ENCODE results near the gene OPA1.

OPA1 gene

DNA sequence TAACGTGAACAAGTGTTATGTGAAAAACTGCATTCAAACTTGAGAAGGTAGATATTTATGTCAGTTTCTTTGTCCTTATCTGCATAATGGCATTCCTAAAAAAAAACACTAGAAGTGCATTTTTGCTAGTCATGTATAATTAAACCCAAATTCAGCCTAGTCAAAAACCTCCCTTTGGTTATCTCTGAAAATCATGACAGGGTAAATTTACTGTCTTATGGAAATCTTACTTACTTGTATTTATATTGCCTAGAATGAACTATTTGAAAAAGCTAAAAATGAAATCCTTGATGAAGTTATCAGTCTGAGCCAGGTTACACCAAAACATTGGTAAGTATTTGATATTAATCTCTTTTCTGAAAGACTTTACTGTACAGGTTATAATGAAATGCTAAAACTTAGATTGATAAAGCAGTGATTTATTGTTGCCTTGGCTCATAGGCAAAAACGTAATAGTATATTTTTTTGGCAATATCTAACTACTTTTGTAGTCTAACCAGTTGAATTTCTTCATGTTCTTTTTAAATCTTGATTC, 55.6 kb downstream of the OPA1 start:
- Mint-ChIP-seq H3K27ac (no peak overlapping the region), H3K36me3 (peaks cover 23% of the 10 kb centered on the region), H3K9me3 (no peaks in the 10 kb centered on the region), H3K4me3 (no peak overlapping the region), H3K4me1 (no peaks in the 10 kb centered on the region), H3K27me3 (no peaks in the 10 kb centered on the region)
- ATAC-seq (ENCODE audit: low read depth) = no peak
- no peak for DNase-seq (ENCODE audit: low spot score in 2 of 2)

GRCh38 chr3:193650585-193650984, 57.6 kb downstream of the OPA1 start:
- Mint-ChIP-seq H3K36me3 (peaks cover 24% of the 10 kb centered on the region), H3K4me3 (no peak overlapping the region), H3K9me3 (no peaks in the 10 kb centered on the region), H3K27me3 (no peaks in the 10 kb centered on the region), H3K27ac (no peak overlapping the region), H3K4me1 (no peaks in the 10 kb centered on the region)
- no peak for ATAC-seq (ENCODE audit: low read depth)
- no peak for DNase-seq (ENCODE audit: low spot score in 2 of 2)

DNA sequence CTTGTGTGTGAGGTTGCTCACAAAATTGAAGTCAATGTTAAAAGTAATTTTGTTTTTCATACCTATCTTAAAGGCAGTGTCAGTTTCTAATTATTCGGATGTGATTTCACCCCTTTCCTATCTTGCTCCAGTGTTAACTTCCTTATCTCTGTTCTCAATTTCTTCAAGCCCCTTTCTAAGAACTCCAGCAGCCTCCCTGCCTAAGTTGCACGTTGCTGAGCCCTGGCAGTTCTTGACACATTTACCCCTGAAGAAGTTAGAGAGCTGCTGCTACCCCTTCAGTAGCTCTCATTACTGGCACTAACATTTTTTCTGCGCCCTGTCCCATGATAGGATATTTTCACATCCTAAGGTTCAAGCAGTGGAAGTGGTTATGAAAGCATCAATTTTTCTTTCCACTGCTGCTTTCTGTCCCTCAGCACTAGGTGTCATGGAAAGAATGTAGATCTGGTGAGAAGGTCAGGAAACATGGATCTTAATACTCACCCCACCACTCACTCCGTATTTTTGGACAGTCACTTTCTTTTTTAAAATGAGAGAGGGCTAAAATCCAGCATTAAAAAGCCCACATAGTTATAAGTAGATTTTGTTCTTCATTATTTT, 62.9 kb downstream of the OPA1 start:
- Mint-ChIP-seq H3K27ac (peak overlapping the region; percentile 15), H3K4me1 (no peaks in the 10 kb centered on the region), H3K4me3 (no peak overlapping the region), H3K9me3 (no peaks in the 10 kb centered on the region), H3K36me3 (peaks cover 27% of the 10 kb centered on the region), H3K27me3 (no peaks in the 10 kb centered on the region)
- DNase-seq (ENCODE audit: low spot score in 2 of 2) = no peak
- ATAC-seq (ENCODE audit: low read depth) = no peak

DNA sequence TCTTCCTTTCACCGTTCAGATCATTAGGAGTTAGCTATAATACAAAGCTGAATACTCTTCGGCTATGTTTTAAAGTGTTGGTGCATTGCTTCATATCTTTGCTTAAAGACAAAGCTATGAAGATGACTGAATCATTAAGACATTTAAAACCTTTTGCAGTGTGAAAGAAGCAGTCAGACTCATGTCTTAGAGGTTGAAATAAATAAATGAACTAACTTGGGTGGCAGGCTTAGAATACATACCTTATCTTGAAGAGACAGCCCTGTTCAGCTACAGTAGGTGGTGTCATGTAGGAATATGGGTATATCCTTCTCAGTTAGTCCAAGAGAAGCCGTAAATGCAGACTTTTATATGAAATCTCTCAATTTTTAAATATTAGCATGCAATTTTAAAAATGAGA, 63.4 kb downstream of the OPA1 start:
- H3K27ac Mint-ChIP-seq = no peak overlapping the region
- no peak for DNase-seq (ENCODE audit: low spot score in 2 of 2)

DNA sequence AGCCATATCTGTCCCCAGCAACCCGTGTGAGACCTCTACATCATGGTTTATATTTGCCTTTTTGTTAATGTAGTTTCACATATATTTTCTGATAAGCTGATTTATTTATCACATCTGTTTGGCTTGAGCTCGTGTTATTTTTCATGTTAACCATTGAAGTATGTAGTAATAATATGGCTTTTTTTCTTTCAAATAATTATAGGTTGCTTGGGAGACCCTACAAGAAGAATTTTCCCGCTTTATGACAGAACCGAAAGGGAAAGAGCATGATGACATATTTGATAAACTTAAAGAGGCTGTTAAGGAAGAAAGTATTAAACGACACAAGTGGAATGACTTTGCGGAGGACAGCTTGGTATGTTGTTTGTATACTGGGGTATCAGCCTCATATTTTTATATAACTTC, 63.9 kb downstream of the OPA1 start:
- Mint-ChIP-seq H3K36me3 (peaks cover 28% of the 10 kb centered on the region), H3K27me3 (no peaks in the 10 kb centered on the region), H3K4me1 (no peaks in the 10 kb centered on the region), H3K4me3 (no peak overlapping the region), H3K9me3 (no peaks in the 10 kb centered on the region), H3K27ac (peak overlapping the region; percentile 24)
- ATAC-seq (ENCODE audit: low read depth) (no peak), DNase-seq (ENCODE audit: low spot score in 2 of 2) (no peak)

More for the DNA sequence above, 63.4 kb downstream of the OPA1 start:
- Mint-ChIP-seq H3K36me3 (peaks cover 27% of the 10 kb centered on the region), H3K9me3 (no peaks in the 10 kb centered on the region), H3K4me3 (no peak overlapping the region), H3K27me3 (no peaks in the 10 kb centered on the region), H3K4me1 (no peaks in the 10 kb centered on the region)
- ATAC-seq (ENCODE audit: low read depth) = no peak

DNA sequence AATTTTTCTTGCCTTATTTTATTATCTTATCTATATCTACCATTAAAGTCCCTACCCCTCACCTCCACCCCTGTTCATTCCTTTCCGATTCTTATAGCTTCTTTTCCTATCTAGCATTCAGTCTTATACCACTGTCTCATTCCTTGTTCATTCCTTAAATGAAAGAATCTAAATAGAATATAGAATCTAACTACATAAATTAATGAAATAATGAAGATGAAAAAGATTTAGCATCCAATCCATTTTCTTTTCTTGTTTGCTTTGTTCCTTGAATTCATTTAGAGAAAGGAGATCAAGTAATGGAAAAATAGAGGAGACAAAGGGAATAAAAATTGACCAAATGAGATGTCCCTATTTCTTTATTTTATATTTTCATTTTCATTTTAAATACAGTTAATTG, 67.2 kb downstream of the OPA1 start:
- no peaks in the 10 kb centered on the region for H3K27me3 Mint-ChIP-seq
- ATAC-seq (ENCODE audit: low read depth) (no peak), DNase-seq (ENCODE audit: low spot score in 2 of 2) (no peak)
- H3K36me3 Mint-ChIP-seq = peaks cover 31% of the 10 kb centered on the region
- no peak overlapping the region for H3K4me3 Mint-ChIP-seq
- H3K4me1 Mint-ChIP-seq = no peaks in the 10 kb centered on the region
- H3K27ac Mint-ChIP-seq = no peak overlapping the region
- no peaks in the 10 kb centered on the region for H3K9me3 Mint-ChIP-seq

- H3K9me3 Mint-ChIP-seq = no peaks in the 10 kb centered on the region
- no peaks in the 10 kb centered on the region for H3K4me1 Mint-ChIP-seq
Observed at GRCh38 chr3:193660698-193661411, 67.8 kb downstream of the OPA1 start.

DNA sequence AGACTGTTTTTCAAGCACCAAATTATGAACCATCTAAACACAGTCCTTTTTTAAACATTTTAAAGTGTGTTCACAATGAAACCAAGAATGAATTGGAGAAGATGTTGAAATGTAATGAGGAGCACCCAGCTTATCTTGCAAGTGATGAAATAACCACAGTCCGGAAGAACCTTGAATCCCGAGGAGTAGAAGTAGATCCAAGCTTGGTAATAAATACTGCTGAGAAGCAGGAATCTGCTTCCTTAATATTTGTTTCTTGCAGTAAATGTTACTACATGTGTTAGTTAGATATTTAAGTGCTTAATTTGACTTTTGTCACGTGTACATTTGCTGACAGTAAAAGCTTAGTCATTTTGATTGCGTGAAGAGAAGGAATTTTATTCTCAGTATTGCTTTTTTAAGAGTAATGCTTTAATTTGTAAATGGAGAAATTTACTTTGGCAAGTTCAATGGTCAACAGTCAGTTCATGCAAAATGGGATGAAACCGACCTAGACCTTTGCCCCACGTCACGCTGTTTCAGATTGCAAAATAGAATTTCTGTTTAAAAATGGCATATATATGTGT, 69.8 kb downstream of the OPA1 start:
- no peak overlapping the region for H3K4me3 Mint-ChIP-seq
- ATAC-seq (ENCODE audit: low read depth) (no peak), DNase-seq (ENCODE audit: low spot score in 2 of 2) (no peak)
- no peaks in the 10 kb centered on the region for H3K9me3 Mint-ChIP-seq
- H3K27ac Mint-ChIP-seq = no peak overlapping the region
- H3K27me3 Mint-ChIP-seq = no peaks in the 10 kb centered on the region
- no peaks in the 10 kb centered on the region for H3K4me1 Mint-ChIP-seq
- peaks cover 21% of the 10 kb centered on the region for H3K36me3 Mint-ChIP-seq

More at GRCh38 chr3:193660698-193661411, 67.8 kb downstream of the OPA1 start:
- ATAC-seq (ENCODE audit: low read depth) (no peak), DNase-seq (ENCODE audit: low spot score in 2 of 2) (no peak)
- H3K4me3 Mint-ChIP-seq = no peak overlapping the region
- H3K27ac Mint-ChIP-seq = peak overlapping the region; percentile 87
- no peaks in the 10 kb centered on the region for H3K27me3 Mint-ChIP-seq
- peaks cover 30% of the 10 kb centered on the region for H3K36me3 Mint-ChIP-seq

- no peaks in the 10 kb centered on the region for H3K4me1 Mint-ChIP-seq
- H3K27me3 Mint-ChIP-seq = no peaks in the 10 kb centered on the region
- no peak for ATAC-seq (ENCODE audit: low read depth)
- no peak overlapping the region for H3K27ac Mint-ChIP-seq
- peak in 1 of 2 donors; percentile 41 for DNase-seq (ENCODE audit: low spot score in 2 of 2)
- no peak overlapping the region for H3K4me3 Mint-ChIP-seq
- H3K36me3 Mint-ChIP-seq = peaks cover 28% of the 10 kb centered on the region
- no peaks in the 10 kb centered on the region for H3K9me3 Mint-ChIP-seq
Observed at GRCh38 chr3:193665370-193665989, 72.5 kb downstream of the OPA1 start.

- peaks cover 5% of the 10 kb centered on the region for H3K4me1 Mint-ChIP-seq
- peaks cover 22% of the 10 kb centered on the region for H3K36me3 Mint-ChIP-seq
- no peak for ATAC-seq (ENCODE audit: low read depth)
- H3K27me3 Mint-ChIP-seq = no peaks in the 10 kb centered on the region
- H3K27ac Mint-ChIP-seq = no peak overlapping the region
- no peaks in the 10 kb centered on the region for H3K9me3 Mint-ChIP-seq
- DNase-seq (ENCODE audit: low spot score in 2 of 2) = no peak
- no peak overlapping the region for H3K4me3 Mint-ChIP-seq
Observed at GRCh38 chr3:193673845-193674244, 80.8 kb downstream of the OPA1 start.

DNA sequence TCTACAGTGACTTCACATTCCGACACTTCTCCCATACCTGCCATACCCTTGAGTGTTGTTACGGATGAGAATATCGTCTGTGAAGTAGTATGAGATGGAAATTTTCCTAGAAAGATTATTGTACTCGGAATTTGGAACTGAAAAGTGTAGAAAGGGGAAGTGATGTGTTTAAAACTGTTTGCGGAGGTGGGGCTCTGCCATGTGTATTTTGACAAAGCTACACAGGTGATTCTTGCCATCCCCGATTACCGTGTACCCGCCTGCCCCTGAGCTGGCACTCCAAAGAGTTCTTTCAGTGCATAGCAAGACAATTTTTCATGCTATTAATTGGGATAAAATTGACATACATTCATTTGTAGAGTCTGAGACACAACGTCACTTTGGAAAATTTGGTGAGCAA, 81.7 kb downstream of the OPA1 start:
- Mint-ChIP-seq H3K4me3 (no peak overlapping the region), H3K36me3 (peaks cover 19% of the 10 kb centered on the region), H3K27ac (no peak overlapping the region), H3K27me3 (no peaks in the 10 kb centered on the region), H3K4me1 (peaks cover 5% of the 10 kb centered on the region), H3K9me3 (no peaks in the 10 kb centered on the region)
- no peak for ATAC-seq (ENCODE audit: low read depth)
- no peak for DNase-seq (ENCODE audit: low spot score in 2 of 2)

DNA sequence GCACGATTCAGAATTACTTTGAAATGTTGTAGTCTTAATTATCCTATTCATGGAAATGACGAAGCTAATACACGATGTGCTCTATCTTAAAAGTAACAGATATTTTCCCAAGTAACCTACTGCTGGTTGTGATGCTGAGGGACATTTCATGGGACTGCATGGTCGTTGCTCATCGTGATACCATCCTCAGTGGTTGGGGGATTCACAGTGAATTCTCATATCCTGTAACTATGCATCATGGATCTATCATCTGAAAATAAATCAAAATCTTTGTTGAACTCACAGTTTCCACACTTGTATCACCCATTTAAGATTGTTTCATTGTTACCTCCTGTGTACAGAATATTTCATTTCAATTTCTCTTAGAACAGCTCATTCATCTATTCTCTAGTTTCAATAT, 84.7 kb downstream of the OPA1 start:
- ATAC-seq (ENCODE audit: low read depth) (no peak), DNase-seq (ENCODE audit: low spot score in 2 of 2) (no peak)
- Mint-ChIP-seq H3K27me3 (no peaks in the 10 kb centered on the region), H3K36me3 (peaks cover 18% of the 10 kb centered on the region), H3K9me3 (no peaks in the 10 kb centered on the region), H3K4me1 (peaks cover 2% of the 10 kb centered on the region), H3K4me3 (no peak overlapping the region), H3K27ac (no peak overlapping the region)

- Mint-ChIP-seq H3K27ac (no peak overlapping the region), H3K27me3 (no peaks in the 10 kb centered on the region), H3K9me3 (no peaks in the 10 kb centered on the region), H3K4me1 (no peaks in the 10 kb centered on the region), H3K4me3 (no peak overlapping the region), H3K36me3 (peaks cover 22% of the 10 kb centered on the region)
- no peak for ATAC-seq (ENCODE audit: low read depth)
- DNase-seq (ENCODE audit: low spot score in 2 of 2) = no peak
Observed at GRCh38 chr3:193680220-193680619, 87.2 kb downstream of the OPA1 start.

DNA sequence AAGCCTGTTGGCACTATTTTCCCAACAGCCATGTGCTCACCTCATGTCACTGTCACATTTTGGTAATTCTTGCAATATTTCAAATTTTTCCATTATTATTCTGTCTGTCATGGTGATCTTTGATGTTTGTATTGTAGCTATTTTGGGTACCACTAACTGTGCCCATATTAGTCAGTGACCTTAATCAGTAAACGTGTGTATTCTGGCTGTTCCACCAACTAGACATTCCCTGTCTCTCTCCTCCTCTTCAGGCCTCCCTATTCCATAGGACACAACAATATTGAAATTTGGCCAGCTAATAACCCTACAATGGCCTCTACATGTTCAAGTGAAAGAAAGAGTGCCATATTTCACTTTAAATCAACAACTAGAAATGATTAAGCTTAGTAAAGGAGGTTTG, 88.6 kb downstream of the OPA1 start:
- H3K27me3 Mint-ChIP-seq = no peaks in the 10 kb centered on the region
- no peaks in the 10 kb centered on the region for H3K9me3 Mint-ChIP-seq
- H3K4me1 Mint-ChIP-seq = no peaks in the 10 kb centered on the region
- DNase-seq (ENCODE audit: low spot score in 2 of 2) (no peak), ATAC-seq (ENCODE audit: low read depth) (no peak)
- no peak overlapping the region for H3K4me3 Mint-ChIP-seq
- no peak overlapping the region for H3K27ac Mint-ChIP-seq
- H3K36me3 Mint-ChIP-seq = peaks cover 16% of the 10 kb centered on the region
